Peyer's patch (tissue), 4 donors: ENCODE data around the gene SLC22A3.

ENCODE experiments used
- CTCF ChIP-seq, 6 experiments: fragments of 450-650 bp in 4 of 6; fragments of 200-600 bp in 2 of 6; sonication (generic) in 1 of 6; IDR thresholded peaks; one replicate each; pipeline ENCODE4 v1.5.1; 2017 to 2019; ENCODE audit warnings: antibody characterized with exemption in 6 of 6, mild to moderate bottlenecking in 3 of 6, moderate library complexity in 1 of 6
- POLR2A ChIP-seq, 2 donors: fragments of 450-650 bp; IDR thresholded peaks; one replicate each; pipeline ENCODE4 v1.5.1; 2017; ENCODE audit warnings: antibody characterized with exemption in 2 of 2, mild to moderate bottlenecking in 2 of 2, moderate library complexity in 2 of 2

GRCh38 chr6:160487116-160487515 is 138.9 kb downstream of the SLC22A3 start:
- no peak for TF ChIP-seq CTCF (IDR thresholded peaks at IDR 0.05)
- TF ChIP-seq POLR2A (IDR thresholded peaks at IDR 0.05): no peak
